CD4-positive, alpha-beta T cell treated with Interleukin-17A for 1 hour (primary cell): Measurements from ENCODE around the gene CYP4A22.
"Not testable (repeated sequence)": the region's sequence is repeated elsewhere in the genome, so short reads cannot be mapped to it uniquely, and the experiment has no call there.

Experiments used
- DNase-seq: peaks from one replicate; pipeline ENCODE4 v3.0.0-alpha.2; 2020

CYP4A22 gene

DNA sequence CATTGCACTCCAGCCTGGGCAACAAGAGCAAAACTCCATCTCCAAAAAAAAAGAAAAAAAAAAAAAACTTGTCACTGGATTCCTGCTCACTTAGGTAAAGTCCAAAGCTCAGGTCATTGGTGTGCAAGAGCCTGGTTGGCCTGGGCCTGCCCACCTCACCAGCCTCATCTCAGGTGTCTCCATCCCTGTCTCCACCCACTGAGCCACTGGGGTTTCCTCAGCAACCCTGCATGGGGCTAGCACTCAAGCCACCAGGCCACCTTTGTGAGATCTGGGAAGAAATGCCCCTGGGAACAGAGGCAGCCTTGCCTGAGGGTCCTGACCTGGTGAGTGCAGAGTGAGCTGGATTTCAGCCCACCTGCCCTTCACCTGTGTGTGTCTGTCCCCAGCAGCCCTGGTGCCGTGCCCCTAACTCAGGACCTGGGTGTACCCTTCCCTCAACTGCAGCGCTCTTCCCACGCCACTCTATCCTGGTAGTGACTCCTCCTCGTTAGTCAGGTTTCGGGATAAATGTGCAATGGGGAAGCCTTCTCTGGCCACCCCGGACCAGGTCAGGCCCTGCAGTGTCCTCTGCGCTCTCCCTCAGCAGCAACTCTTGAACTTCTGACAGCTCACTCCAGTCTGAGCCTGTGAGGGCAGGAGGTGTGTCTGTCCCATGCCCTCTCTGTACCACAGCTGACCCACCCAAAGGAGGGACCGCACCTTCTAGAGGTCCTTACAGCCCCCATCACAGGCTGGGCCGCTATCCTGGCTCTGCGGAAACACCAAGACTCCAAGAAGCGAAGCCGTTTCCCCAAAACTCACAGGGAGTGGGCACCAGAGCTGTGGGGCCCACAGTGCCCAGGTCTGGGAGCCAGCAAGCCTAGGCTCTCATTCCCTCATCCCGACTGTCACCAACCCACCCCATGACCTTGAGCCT lies 49.3 kb downstream of the CYP4A22 start:
- DNase-seq: no peak

- no peak for DNase-seq
Measured at GRCh38 chr1:47187231-47187925, 50.1 kb downstream of the CYP4A22 start.

GRCh38 chr1:47187926-47188250 lies 50.6 kb downstream of the CYP4A22 start:
- no peak for DNase-seq

DNA sequence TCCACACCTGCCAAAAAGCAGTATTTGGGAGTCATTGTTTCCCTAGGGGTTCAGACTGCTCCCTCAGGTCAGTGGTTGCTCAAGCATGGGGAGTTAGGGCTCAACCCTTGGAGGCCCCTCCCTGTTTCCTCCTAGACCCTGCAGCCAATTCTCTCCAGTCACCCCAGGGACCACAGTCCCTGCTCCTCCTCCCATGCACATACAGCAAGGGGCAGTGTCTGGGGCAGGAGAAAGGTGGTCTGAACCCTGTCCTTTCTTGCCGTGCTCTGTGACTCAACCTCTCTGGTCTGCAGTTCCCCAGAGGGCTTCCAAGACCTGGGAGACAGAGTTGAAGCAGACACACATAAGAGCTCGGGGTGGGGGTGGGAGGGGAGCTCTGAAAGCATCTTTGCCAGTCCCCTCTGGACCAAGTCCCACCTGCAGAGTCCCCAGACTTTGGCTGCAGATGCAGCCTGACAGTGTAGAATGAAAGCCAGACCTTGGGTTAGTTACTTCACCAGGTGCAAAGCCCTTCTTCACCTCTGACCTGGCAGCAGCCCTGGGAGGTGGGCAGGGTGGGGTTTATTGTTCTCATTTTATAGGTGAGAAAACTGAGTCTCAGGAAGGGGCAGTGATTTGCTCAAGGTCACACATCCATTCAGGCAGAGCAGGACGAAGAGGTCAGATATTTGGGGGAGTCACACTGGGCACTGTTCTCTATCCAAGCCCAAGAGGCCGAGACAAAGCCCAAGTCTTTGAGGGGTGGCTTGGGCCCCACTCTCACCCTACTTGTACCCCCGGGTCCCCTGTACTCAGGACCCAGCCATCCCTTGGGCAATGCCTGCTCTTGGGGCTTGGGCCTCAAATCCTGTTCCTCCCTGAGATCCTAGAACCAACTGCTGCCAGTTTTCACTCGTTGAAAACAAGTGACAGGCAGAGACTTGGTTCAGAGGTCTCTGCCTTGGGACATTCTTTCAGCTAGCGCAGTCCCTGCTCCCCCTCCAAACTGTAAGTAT lies 51.8 kb downstream of the CYP4A22 start:
- no peak for DNase-seq

GRCh38 chr1:47189844-47190508 lies 52.7 kb downstream of the CYP4A22 start, which contains the start of gene PDZK1IP1:
Gene PDZK1IP1, minus strand, starts transcription at chr1:47190036. Its CDS starts 104 bp downstream, at chr1:47189932.
- no peak for DNase-seq

- DNase-seq: no peak
Measured at GRCh38 chr1:47190509-47190855, 53.2 kb downstream of the CYP4A22 start.

- DNase-seq: no peak
Measured at GRCh38 chr1:47190857-47191256, 53.6 kb downstream of the CYP4A22 start.

GRCh38 chr1:47191940-47192457 lies 54.8 kb downstream of the CYP4A22 start:
- DNase-seq: no peak

- DNase-seq: peak; percentile 67
Measured at GRCh38 chr1:47192458-47193384, 55.5 kb downstream of the CYP4A22 start.

- not testable (repeated sequence) for DNase-seq
Measured at GRCh38 chr1:47193496-47193895, 56.3 kb downstream of the CYP4A22 start.

GRCh38 chr1:47194311-47194710 lies 57.1 kb downstream of the CYP4A22 start:
- no peak for DNase-seq

DNA sequence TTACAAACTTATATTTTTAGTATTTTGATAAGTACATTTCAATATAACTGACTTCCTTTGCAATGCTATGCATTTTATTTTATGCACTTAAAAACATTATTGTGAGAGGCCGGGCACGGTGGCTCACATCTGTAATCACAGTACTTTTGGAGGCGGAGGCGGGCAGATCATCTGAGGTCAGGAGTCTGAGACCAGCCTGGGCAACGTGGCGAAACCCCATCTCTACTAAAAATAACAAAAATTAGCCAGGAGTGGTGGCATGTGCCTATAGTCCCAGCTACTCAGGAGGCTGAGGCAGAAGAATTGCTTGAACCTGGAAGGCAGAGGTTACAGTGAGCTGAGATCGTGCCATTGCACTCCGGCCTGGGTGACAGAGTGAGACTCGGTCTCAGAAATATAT lies 58.7 kb downstream of the CYP4A22 start:
- not testable (repeated sequence) for DNase-seq

GRCh38 chr1:47196622-47197021 lies 59.4 kb downstream of the CYP4A22 start:
- DNase-seq: no peak

DNA sequence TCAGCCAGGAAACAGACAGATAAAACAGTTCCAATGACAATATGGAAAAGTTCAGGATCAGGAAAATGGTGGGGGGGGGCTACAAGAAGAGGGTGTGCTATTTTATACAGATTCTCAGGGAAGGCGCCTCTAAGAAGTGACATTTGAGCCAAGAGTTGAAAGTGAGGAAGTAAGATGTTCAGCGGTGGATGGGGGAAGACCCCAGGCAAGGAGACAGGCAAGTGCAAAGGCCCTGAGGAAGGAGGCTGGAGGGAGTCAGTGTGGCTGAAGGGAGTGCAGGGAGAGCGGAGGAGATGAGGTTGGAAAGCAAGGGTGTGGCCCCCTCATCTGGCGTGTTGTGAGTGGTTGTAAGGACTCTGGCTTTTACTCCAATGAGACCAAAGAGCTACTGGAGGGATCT lies 61.0 kb downstream of the CYP4A22 start:
- no peak for DNase-seq
